ENCODE data around the gene WDR64. TPM values are rescaled to one million over a fixed set of nuclear protein-coding genes. Genes with fewer than 3 reads are reported as not detected.

WDR64 gene
- total RNA-seq, 1 donor, result not detected

GRCh38 chr1:241607497-241607896 is 44.6 kb upstream of the WDR64 start:
- Histone ChIP-seq H3K36me3 (ENCODE audit: insufficient read depth, low read length) (no peaks in the 10 kb centered on the region), H3K9me3 (ENCODE audit: low read depth, low read length) (no peaks in the 10 kb centered on the region), H3K4me1 (ENCODE audit: insufficient read depth, low read length) (peaks cover 47% of the 10 kb centered on the region)

GRCh38 chr1:241608379-241609033 is 43.6 kb upstream of the WDR64 start:
- Histone ChIP-seq H3K27ac (ENCODE audit: low read depth, low read length) (peak overlapping the region; percentile 4), H3K79me2 (ENCODE audit: insufficient read depth, low read length) (no peaks in the 10 kb centered on the region), H3K4me3 (ENCODE audit: insufficient read depth, low read length) (no peak overlapping the region), H3K4me1 (ENCODE audit: insufficient read depth, low read length) (peaks cover 44% of the 10 kb centered on the region), H3K4me2 (ENCODE audit: insufficient read depth, low read length) (peak overlapping the region; percentile 35), H3K9me3 (ENCODE audit: low read depth, low read length) (no peaks in the 10 kb centered on the region), H3K27me3 (ENCODE audit: insufficient read depth, low read length) (no peaks in the 10 kb centered on the region), H3K36me3 (ENCODE audit: insufficient read depth, low read length) (no peaks in the 10 kb centered on the region), H4K20me1 (ENCODE audit: insufficient read depth, low read length) (no peaks in the 10 kb centered on the region), H2AFZ (ENCODE audit: low read length) (no peak overlapping the region)
- DNase-seq (ENCODE audit: insufficient read length, low spot score, missing footprints), result no peak
- TF ChIP-seq CTCF (IDR thresholded peaks at IDR 0.05; ENCODE audit: extremely low read depth, low read depth, low read length), result no peak

More at GRCh38 chr1:241607497-241607896, 44.6 kb upstream of the WDR64 start:
- no peak for DNase-seq (ENCODE audit: insufficient read length, low spot score, missing footprints)
- Histone ChIP-seq H4K20me1 (ENCODE audit: insufficient read depth, low read length) (no peaks in the 10 kb centered on the region), H3K4me3 (ENCODE audit: insufficient read depth, low read length) (no peak overlapping the region), H3K4me2 (ENCODE audit: insufficient read depth, low read length) (no peak overlapping the region), H3K27me3 (ENCODE audit: insufficient read depth, low read length) (no peaks in the 10 kb centered on the region), H2AFZ (ENCODE audit: low read length) (no peak overlapping the region), H3K79me2 (ENCODE audit: insufficient read depth, low read length) (no peaks in the 10 kb centered on the region), H3K27ac (ENCODE audit: low read depth, low read length) (no peak overlapping the region)
- no peak for TF ChIP-seq CTCF (IDR thresholded peaks at IDR 0.05; ENCODE audit: extremely low read depth, low read depth, low read length)

- Histone ChIP-seq H3K4me3 (ENCODE audit: insufficient read depth, low read length) (no peak overlapping the region), H3K79me2 (ENCODE audit: insufficient read depth, low read length) (no peaks in the 10 kb centered on the region), H3K4me2 (ENCODE audit: insufficient read depth, low read length) (no peak overlapping the region), H3K4me1 (ENCODE audit: insufficient read depth, low read length) (peaks cover 47% of the 10 kb centered on the region), H2AFZ (ENCODE audit: low read length) (no peak overlapping the region), H3K27ac (ENCODE audit: low read depth, low read length) (no peak overlapping the region), H3K27me3 (ENCODE audit: insufficient read depth, low read length) (no peaks in the 10 kb centered on the region), H3K36me3 (ENCODE audit: insufficient read depth, low read length) (no peaks in the 10 kb centered on the region), H4K20me1 (ENCODE audit: insufficient read depth, low read length) (no peaks in the 10 kb centered on the region), H3K9me3 (ENCODE audit: low read depth, low read length) (no peaks in the 10 kb centered on the region)
- no peak for TF ChIP-seq CTCF (IDR thresholded peaks at IDR 0.05; ENCODE audit: extremely low read depth, low read depth, low read length)
- no peak for DNase-seq (ENCODE audit: insufficient read length, low spot score, missing footprints)
Measured at GRCh38 chr1:241610056-241610815, 41.8 kb upstream of the WDR64 start.

- no peak overlapping the region for H2AFZ ChIP-seq (ENCODE audit: low read length)
Measured at GRCh38 chr1:241611063-241611462, 41.0 kb upstream of the WDR64 start.

More at GRCh38 chr1:241611063-241611462, 41.0 kb upstream of the WDR64 start:
- H3K79me2 ChIP-seq (ENCODE audit: insufficient read depth, low read length), result no peaks in the 10 kb centered on the region
- H3K9me3 ChIP-seq (ENCODE audit: low read depth, low read length), result no peaks in the 10 kb centered on the region
- TF ChIP-seq CTCF (IDR thresholded peaks at IDR 0.05; ENCODE audit: extremely low read depth, low read depth, low read length), result peak; percentile 65
- H3K4me3 ChIP-seq (ENCODE audit: insufficient read depth, low read length), result no peak overlapping the region
- H3K27me3 ChIP-seq (ENCODE audit: insufficient read depth, low read length), result no peaks in the 10 kb centered on the region
- no peaks in the 10 kb centered on the region for H4K20me1 ChIP-seq (ENCODE audit: insufficient read depth, low read length)
- DNase-seq (ENCODE audit: insufficient read length, low spot score, missing footprints), result no peak
- H3K27ac ChIP-seq (ENCODE audit: low read depth, low read length), result peak overlapping the region; percentile 91
- H3K4me2 ChIP-seq (ENCODE audit: insufficient read depth, low read length), result no peak overlapping the region
- no peaks in the 10 kb centered on the region for H3K36me3 ChIP-seq (ENCODE audit: insufficient read depth, low read length)
- H3K4me1 ChIP-seq (ENCODE audit: insufficient read depth, low read length), result peaks cover 53% of the 10 kb centered on the region
